ENCODE data around the gene GRHL3. TPM values are rescaled to one million over a fixed set of nuclear protein-coding genes. Genes with fewer than 3 reads are reported as not detected.
"Not testable (repeated sequence)": the region's sequence is repeated elsewhere in the genome, so short reads cannot be mapped to it uniquely, and the experiment has no call there.

Gene GRHL3
- total RNA-seq (2014; rRNA removed; shearing (Covaris generic)): not detected in 2 replicates
- polyA plus RNA-seq (2015; cell fraction: cytosol; rRNA removed): not detected in 2 replicates
- polyA plus RNA-seq (2015; cell fraction: nucleus; rRNA removed): not detected in 2 replicates

DNA sequence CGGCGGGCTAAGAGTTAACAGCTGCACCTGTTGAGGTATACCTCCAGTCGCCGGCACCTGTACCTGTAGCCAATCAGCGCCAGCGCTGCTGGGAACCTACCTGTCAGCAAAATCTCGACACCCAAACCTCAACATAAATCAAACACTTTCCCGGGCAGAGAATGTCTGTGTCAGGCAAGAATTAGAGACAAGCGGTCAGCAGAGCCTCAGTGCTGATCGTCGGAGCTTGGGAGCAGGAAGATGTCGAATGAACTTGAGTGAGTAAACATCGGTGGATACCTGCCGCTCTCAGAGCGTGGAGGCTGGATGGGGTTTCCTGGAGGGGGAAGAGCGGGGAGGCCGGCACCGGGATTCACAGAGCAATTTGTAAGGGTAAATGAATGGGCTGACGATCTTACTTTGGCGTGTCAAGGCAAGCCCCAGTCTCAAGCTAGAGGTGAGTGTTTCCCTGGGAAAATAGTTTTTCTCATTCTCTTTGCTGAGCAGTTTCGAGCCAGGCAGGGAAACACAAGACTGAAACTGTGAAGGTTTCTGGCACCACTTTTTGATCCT lies at the start of gene GRHL3:
Gene GRHL3, plus strand, starts transcription at position 46 of the 552 bp plus-strand sequence. Its CDS starts 195 bp downstream, at position 241.
- no peak for DNase-seq (ENCODE audit: low read depth, low spot score)
- in situ Hi-C loops (cut with HindIII; ENCODE audit: low pct_unique_long_range_greater_than_20kb, low sequenced_read_pairs): no loop called here

DNA sequence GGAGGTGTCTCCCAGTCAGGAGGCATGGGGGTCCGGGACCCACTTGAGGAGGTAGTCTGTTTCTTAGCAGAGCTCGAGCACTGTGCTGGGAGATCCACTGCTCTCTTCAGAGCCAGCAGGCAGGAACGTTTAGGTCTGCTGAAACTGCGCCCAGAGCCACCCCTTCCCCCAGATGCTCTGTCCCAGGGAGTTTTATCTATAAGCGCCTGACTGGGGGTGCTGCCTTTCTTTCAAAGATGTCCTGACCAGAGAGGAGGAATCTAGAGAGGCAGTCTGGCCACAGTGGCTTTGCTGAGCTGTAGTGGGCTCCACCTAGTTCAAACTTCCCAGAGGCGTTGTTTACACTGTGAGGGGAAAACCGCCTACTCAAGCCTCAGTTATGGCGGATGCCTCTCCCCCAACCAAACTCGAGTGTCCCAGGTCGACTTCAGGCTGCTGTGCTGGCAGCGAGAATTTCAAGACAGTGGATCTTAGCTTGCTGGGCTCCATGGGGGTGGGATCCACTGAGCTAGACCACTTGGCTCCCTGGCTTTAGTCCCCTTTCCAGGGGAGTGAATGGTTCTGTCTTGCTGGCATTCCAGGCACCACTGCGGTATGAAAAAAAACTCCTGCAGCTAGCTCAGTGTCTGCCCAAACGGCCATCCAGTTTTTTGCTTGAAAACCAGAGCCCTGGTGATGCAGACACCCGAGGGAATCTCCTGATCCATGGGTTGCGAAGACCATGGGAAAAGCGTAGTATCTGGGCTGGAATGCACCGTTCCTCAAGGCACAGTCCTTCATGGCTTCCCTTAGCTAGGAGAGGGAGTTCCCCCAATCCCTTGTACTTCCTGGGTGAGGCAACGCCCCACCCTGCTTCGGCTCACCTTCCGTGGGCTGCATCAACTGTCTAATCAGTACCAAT lies 44.7 kb upstream of the GRHL3 start:
- in situ Hi-C loops (cut with HindIII; ENCODE audit: low pct_unique_long_range_greater_than_20kb, low sequenced_read_pairs); DNase-seq (ENCODE audit: low read depth, low spot score): not testable (repeated sequence)

DNA sequence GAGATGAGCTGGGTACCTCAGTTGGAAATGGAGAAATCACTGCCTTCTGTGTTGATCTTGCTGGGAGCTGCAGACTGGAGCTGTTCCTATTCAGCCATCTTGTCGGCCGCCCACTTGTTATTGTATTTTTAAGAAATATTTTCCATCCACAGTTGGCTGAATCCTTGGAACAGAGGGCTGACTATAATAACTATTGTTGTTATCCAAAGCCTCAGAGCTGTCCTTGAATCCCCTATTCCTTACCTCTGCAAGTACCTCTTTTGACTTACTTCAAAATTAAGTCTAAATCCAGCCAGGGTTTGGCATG lies 44.1 kb upstream of the GRHL3 start:
- in situ Hi-C loops (cut with HindIII; ENCODE audit: low pct_unique_long_range_greater_than_20kb, low sequenced_read_pairs): no loop called here
- DNase-seq (ENCODE audit: low read depth, low spot score): no peak

DNA sequence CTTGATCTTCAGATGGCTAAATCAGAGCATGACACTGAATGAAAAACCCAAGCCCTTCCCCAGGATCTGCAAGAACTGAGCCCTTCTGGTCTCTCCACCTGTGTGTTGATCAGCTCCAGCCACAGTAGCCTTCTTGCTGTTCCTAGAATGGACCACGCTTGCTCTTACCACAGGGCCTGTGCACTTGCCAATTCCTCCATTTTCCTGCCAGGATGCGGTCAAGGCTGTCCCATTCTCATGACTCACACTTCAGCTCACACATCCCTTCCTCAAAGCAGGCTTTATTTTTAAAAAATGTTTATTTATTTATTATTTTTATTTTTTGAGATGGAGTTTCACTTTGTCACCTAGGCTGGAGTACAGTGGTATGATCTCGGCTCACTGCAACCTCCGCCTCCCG lies 43.6 kb upstream of the GRHL3 start:
- no peak for DNase-seq (ENCODE audit: low read depth, low spot score)
- in situ Hi-C loops (cut with HindIII; ENCODE audit: low pct_unique_long_range_greater_than_20kb, low sequenced_read_pairs): no loop called here

DNA sequence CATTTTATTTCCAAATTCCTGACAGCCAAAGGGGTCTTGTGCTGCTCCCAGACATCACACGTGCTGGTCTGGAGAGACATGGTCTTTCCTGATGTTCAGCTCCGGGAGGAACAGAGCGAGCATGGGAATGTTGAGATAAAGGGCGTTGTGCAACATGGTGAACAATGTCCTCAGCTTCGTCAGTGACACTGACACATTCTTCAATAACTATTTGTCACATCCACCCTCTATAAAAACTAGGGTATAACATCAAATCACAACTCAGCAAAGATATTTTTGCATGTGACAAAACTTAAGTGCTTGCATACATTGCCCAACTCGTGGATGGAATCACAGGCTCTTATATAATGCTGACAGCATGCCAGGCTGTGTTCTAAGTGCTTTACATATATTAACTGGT lies 42.4 kb upstream of the GRHL3 start:
- DNase-seq (ENCODE audit: low read depth, low spot score): no peak
- in situ Hi-C loops (cut with HindIII; ENCODE audit: low pct_unique_long_range_greater_than_20kb, low sequenced_read_pairs): no loop called here

DNA sequence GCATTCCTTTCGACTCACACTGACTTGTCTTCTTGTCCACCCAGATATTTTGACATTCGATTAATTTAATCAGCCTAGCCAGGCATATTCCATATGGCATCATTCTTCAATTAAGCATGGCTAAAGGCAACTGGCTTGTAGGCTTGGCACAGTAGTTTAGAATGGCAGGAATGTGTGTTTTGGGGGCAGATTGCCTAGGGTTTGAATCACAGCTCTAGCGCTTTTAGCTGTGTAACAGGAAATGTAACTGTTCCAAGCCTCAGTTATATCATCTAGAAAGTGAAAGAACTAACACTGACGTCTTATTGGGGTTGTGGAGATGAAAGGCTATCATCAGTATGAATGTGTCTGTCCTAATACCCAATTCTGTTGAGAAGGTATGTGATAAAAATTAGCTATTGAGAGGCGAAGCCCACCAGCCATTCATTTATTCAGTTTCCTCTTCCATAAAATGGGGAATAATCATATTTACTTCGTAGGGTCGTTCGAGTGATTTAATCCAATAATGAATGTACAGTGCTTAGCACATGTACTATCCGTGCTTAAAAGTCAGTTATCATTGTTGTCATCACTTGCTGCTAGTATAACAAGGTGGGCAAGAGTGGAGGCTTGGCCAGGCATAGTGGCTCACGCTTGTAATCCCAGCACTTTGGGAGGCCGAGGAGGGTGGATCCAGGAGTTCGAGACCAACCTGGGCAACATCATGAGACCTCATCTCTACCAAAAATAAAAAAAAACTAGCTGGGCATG lies 41.6 kb upstream of the GRHL3 start:
- DNase-seq (ENCODE audit: low read depth, low spot score): no peak
- in situ Hi-C loops (cut with HindIII; ENCODE audit: low pct_unique_long_range_greater_than_20kb, low sequenced_read_pairs): no loop called here

DNA sequence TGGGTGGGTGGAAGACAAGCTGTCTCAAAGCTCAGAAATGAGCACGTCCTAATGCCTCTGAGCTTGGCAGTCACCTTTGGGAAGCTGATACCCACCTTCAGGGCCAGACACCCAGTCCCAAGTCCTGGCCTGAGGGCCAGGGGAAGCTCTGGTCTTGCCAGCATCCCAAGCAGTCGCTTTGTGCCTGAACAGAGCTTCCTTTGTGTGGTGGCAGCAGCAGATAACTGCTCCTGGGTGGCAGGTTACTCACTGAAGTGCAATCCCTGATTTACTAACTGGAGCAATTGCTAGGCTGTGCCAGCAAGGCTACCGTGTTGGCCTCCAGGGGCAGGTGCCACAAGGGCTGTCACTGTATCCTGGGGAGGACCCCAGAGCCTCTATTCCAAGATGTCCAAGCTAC lies 40.4 kb upstream of the GRHL3 start:
- in situ Hi-C loops (cut with HindIII; ENCODE audit: low pct_unique_long_range_greater_than_20kb, low sequenced_read_pairs): no loop called here
- DNase-seq (ENCODE audit: low read depth, low spot score): peak; percentile 43

DNA sequence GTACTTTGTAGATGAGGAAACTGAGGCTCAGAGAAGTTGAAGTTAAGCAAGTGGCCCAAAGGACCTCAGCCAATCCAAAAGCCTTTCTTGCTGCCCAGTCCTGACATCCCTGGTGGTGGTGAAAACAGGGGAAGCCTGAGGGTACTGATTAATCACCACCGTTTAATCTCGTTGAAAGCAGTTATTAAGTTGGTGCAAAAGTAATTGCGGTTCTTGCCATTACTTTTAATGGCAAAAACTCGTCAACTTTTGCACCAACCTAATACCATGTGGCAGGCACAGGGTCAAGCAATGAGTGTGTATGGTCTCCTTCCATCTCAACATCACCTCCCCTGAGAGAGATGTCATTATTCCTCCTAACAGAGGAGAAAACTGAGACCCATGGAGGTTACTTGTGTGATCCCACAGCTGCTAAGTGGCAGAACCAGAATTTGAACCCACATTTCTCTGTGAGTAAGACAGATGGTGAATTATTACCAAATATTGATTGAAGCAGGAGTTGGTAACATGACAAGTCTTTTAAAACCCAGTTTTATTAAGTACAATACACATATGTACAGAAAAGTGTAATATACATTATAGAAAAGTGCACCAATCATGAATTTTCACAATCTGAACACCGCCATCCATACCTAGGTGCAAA lies 39.4 kb upstream of the GRHL3 start:
- in situ Hi-C loops (cut with HindIII; ENCODE audit: low pct_unique_long_range_greater_than_20kb, low sequenced_read_pairs): no loop called here
- DNase-seq (ENCODE audit: low read depth, low spot score): no peak

DNA sequence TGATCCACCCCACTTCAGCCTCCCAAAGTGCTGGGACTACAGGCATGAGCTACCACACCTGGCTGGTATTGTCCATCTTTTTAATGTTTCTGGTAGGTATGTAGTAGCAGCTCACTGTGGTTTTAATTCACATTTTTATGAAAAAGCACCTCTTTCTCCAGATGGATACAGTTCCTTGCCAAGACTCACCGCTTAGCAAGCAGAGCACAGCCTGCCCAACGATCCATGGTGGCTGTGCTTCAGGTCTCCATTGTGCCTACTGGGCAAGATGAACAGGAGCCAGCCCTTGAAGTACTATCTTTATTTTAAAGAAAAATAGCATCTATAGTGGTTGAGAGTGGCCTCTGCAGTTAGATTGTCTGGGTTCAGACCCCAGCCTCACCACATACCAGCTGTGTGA lies 37.6 kb upstream of the GRHL3 start:
- no peak for DNase-seq (ENCODE audit: low read depth, low spot score)
- in situ Hi-C loops (cut with HindIII; ENCODE audit: low pct_unique_long_range_greater_than_20kb, low sequenced_read_pairs): no loop called here

DNA sequence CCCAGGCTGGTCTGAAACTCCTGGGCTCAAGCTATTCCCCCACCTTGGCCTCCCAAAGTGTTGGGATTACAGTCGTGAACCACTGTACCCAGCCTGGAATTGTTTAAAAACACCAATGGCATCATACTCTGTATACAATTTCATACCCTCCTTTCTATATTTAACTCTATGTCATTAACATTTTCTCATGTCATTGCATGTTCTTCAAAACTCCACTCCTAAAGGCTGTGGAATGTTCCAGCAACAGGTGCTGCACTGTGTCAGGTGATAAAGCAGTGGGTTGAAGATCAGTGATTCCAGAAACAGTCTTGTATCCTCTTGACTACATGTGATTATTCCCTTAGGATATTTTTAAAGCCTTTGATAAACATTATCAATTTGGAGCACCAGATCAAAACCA lies 36.7 kb upstream of the GRHL3 start:
- no peak for DNase-seq (ENCODE audit: low read depth, low spot score)
- in situ Hi-C loops (cut with HindIII; ENCODE audit: low pct_unique_long_range_greater_than_20kb, low sequenced_read_pairs): no loop called here

DNA sequence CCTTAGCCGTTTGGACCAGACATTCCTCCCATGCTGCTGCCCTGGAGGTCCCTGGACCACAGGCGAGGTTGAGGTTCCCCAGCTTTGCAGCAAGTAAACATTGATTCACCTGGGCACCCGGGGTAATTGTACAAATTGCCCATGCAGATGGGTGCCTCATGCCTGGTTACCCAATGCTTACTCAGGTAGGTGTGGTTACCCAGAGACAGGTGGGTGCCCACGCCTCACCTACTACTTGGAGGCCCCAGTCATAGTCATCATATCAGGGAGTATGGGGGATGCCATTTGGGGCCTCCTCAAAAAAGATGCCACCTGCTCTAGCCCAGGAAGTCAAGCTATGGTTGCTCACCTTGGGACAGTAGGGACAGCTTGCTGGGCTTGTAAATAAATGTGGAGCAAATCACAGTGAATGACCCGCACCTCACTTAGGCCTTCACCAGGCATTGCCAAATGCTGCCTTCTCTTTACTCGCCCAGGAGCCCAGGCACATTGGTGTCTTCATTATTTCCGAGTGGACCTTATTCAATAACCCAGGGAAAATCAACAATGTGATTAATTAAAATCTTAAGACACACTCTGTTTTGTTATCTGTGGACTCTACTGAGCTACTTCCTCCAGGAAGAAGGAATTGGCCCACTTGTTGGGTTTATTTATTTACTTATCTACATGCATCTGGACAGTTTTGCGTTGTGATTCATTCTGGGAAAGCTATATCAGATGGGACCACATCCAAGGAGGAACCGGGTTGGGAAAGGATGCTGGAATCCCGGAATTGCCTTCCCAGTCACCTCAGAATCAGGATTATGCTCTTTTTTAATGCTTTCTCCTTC lies 35.6 kb upstream of the GRHL3 start:
- DNase-seq (ENCODE audit: low read depth, low spot score): no peak
- in situ Hi-C loops (cut with HindIII; ENCODE audit: low pct_unique_long_range_greater_than_20kb, low sequenced_read_pairs): no loop called here

DNA sequence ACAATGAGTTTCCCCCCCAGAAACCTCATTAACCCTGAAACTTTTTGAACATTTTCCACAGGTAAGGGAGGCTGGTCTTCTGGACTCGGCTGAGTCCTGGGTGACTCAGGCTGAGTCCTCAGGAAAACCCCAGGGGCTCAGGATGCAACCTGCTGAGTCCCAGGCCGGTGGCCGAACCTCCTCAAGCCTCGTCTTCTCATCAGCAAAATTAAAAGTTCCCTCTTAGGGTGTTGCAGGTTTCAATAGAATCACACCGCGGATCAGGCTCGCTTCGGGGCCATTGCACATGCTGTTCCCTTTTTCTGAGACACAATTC lies 35.0 kb upstream of the GRHL3 start:
- no peak for DNase-seq (ENCODE audit: low read depth, low spot score)

DNA sequence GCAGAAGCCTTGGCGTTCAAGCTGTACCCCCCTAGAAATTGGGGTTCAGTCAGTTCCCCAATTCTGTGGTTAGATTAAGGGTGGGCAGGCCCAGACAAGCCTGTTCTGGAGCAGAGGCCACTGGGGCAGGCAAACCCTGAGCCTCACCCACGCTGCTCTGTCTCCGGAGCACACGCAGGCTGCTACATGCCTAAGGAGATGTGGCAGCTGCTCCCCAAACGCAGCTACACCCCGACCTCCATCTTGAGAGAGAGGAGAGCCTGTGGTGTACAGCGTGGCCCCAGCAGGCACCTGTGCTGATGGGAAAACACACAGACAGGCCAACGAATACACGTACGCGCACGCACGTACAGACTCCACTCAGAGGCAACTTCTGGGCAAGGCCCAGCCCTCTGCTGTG lies 33.9 kb upstream of the GRHL3 start:
- no peak for DNase-seq (ENCODE audit: low read depth, low spot score)
- in situ Hi-C loops (cut with HindIII; ENCODE audit: low pct_unique_long_range_greater_than_20kb, low sequenced_read_pairs): no loop called here

More for the DNA sequence above, 35.0 kb upstream of the GRHL3 start:
- in situ Hi-C loops (cut with HindIII; ENCODE audit: low pct_unique_long_range_greater_than_20kb, low sequenced_read_pairs): no loop called here

DNA sequence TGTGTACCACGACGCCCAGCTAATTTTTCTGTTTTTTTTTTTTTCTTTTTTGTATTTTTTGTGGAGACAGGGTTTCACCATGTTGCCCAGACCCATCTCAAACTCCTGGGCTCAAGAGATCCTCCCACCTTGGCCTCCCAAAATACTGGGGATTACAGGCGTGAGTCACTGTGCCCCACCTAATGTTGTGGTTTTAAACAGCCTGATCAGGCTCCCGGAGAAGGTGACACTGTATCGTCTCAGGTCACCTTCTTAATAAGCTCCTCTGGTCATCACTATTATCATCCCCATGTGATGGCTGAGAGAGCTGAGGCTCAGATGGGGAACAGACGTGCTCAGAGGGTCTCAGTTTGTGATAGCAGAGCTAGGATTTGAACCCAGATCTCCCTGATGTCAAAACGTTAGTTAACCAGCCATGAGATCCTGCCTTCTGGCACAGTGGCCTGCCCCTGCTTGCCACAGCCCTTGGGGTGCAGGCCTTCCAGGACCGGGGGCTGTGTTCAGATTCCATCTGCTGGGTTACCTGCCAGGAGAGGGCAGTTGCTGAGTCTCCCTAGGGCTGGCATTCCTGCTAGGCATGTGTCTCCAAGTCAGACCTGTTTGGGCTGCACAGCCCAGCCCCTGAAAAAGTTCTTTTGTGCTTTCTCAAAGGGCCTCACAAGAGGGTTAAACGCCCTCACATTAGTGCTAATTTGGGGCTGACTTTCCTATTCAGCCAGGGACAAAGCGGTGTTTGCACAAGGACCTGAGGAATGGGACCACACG lies 32.7 kb upstream of the GRHL3 start:
- DNase-seq (ENCODE audit: low read depth, low spot score): no peak
- in situ Hi-C loops (cut with HindIII; ENCODE audit: low pct_unique_long_range_greater_than_20kb, low sequenced_read_pairs): no loop called here

DNA sequence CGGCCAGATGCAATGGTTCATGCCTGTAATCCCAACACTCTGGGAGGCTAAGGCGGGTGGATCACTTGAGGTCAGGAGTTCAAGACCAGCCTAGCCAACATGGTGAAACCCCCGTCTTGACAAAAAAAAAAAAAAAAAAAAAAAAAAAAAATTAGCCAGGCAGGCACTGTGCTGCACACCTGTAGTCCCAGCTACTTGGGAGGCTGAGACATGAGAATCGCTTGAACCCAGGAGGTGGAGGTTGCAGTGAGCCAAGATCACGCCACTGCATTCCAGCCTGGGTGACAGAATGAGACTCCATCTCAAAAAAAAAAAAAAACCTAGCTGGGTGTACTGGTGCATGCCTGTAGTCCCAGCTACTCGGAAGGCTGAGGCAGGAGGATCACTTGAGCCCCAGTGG lies 31.4 kb upstream of the GRHL3 start:
- DNase-seq (ENCODE audit: low read depth, low spot score): not testable (repeated sequence)

DNA sequence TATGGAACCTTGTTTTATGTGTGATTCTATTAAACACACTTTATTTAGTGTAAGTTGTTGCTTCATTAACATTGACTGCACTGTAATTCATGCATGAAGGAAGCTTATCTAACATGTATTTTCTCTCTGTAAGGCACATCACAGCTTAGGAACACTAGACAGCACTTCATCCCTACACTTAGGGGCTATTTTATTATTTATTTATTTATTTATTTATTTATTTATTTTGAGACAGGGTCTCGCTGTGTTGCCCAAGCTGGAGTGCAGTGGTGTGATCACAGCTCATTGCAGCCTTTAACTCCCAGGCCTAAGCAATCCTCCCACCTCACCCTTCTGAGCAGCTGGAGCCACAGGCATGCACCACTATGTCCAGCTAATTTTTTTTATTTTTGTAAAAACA lies 30.7 kb upstream of the GRHL3 start:
- in situ Hi-C loops (cut with HindIII; ENCODE audit: low pct_unique_long_range_greater_than_20kb, low sequenced_read_pairs): no loop called here
- DNase-seq (ENCODE audit: low read depth, low spot score): no peak

More for the DNA sequence above, 31.4 kb upstream of the GRHL3 start:
- in situ Hi-C loops (cut with HindIII; ENCODE audit: low pct_unique_long_range_greater_than_20kb, low sequenced_read_pairs): not testable (repeated sequence)
